Effector memory CD4-positive, alpha-beta T cell (primary cell): ENCODE data around the gene AHDC1.

Experiments
- DNase-seq, 3 donors: peaks; one replicate each; pipeline ENCODE4 v3.0.0-alpha.2; 2020
- H3K27ac ChIP-seq: 2 replicates; pipeline ENCODE4 v1.7.0; 2013; ENCODE audit warnings: mild to moderate bottlenecking, low read length, moderate library complexity; ENCODE audit not compliant: insufficient read depth, poor library complexity, severe bottlenecking
- H3K27me3 ChIP-seq: replicated peaks from 2 replicates; pipeline ENCODE4 v1.7.0; 2013; ENCODE audit warnings: mild to moderate bottlenecking, low read length; ENCODE audit not compliant: insufficient read depth, control insufficient read depth, poor library complexity, severe bottlenecking
- H3K36me3 ChIP-seq: 2 replicates; pipeline ENCODE4 v1.7.0; 2013; ENCODE audit warnings: mild to moderate bottlenecking, low read length, moderate library complexity; ENCODE audit not compliant: control insufficient read depth, insufficient read depth
- H3K4me1 ChIP-seq: 2 replicates; pipeline ENCODE4 v1.7.0; 2013; ENCODE audit warnings: low read length, mild to moderate bottlenecking; ENCODE audit not compliant: control insufficient read depth, insufficient read depth, poor library complexity, severe bottlenecking
- H3K4me3 ChIP-seq: 2 replicates; pipeline ENCODE4 v1.7.0; 2013; ENCODE audit warnings: low read length, low read depth, mild to moderate bottlenecking; ENCODE audit not compliant: insufficient read depth, poor library complexity, severe bottlenecking
- H3K9me3 ChIP-seq: 2 replicates; pipeline ENCODE4 v1.7.0; 2013; ENCODE audit warnings: mild to moderate bottlenecking, low read length, moderate library complexity; ENCODE audit not compliant: control insufficient read depth

AHDC1 gene

GRCh38 chr1:27551170-27551952, 52.6 kb downstream of the AHDC1 start:
- Histone ChIP-seq H3K27ac (no peak overlapping the region), H3K4me3 (no peak overlapping the region), H3K36me3 (peaks cover 30% of the 10 kb centered on the region), H3K27me3 (no peaks in the 10 kb centered on the region), H3K9me3 (no peaks in the 10 kb centered on the region), H3K4me1 (peaks cover 7% of the 10 kb centered on the region)
- no peak for DNase-seq

GRCh38 chr1:27550510-27551169, 53.3 kb downstream of the AHDC1 start:
- no peaks in the 10 kb centered on the region for H3K9me3 ChIP-seq
- no peaks in the 10 kb centered on the region for H3K27me3 ChIP-seq
- H3K36me3 ChIP-seq, result peaks cover 30% of the 10 kb centered on the region
- no peak overlapping the region for H3K27ac ChIP-seq
- no peaks in the 10 kb centered on the region for H3K4me1 ChIP-seq
- H3K4me3 ChIP-seq, result no peak overlapping the region
- DNase-seq, result no peak

- no peaks in the 10 kb centered on the region for H3K4me1 ChIP-seq
- no peak overlapping the region for H3K27ac ChIP-seq
- H3K4me3 ChIP-seq, result no peak overlapping the region
- H3K36me3 ChIP-seq, result peaks cover 30% of the 10 kb centered on the region
- no peaks in the 10 kb centered on the region for H3K27me3 ChIP-seq
- H3K9me3 ChIP-seq, result no peaks in the 10 kb centered on the region
- DNase-seq, result no peak
These were observed 54.0 kb downstream of the AHDC1 start for GRCh38 chr1:27549807-27550408.

GRCh38 chr1:27548858-27549719, 54.9 kb downstream of the AHDC1 start:
- DNase-seq, result no peak
- Histone ChIP-seq H3K27ac (no peak overlapping the region), H3K4me3 (no peak overlapping the region), H3K36me3 (peaks cover 30% of the 10 kb centered on the region), H3K4me1 (no peaks in the 10 kb centered on the region), H3K27me3 (no peaks in the 10 kb centered on the region), H3K9me3 (no peaks in the 10 kb centered on the region)

GRCh38 chr1:27548136-27548853, 55.6 kb downstream of the AHDC1 start:
- H3K36me3 ChIP-seq, result peaks cover 30% of the 10 kb centered on the region
- H3K27me3 ChIP-seq, result no peaks in the 10 kb centered on the region
- no peak for DNase-seq
- H3K4me3 ChIP-seq, result no peak overlapping the region
- no peak overlapping the region for H3K27ac ChIP-seq
- H3K4me1 ChIP-seq, result no peaks in the 10 kb centered on the region
- H3K9me3 ChIP-seq, result no peaks in the 10 kb centered on the region

- Histone ChIP-seq H3K36me3 (peaks cover 30% of the 10 kb centered on the region), H3K9me3 (no peaks in the 10 kb centered on the region), H3K4me3 (no peak overlapping the region), H3K27ac (no peak overlapping the region), H3K27me3 (no peaks in the 10 kb centered on the region), H3K4me1 (no peaks in the 10 kb centered on the region)
- no peak for DNase-seq
These were observed 56.5 kb downstream of the AHDC1 start for GRCh38 chr1:27547220-27548116.

GRCh38 chr1:27545876-27546275, 58.1 kb downstream of the AHDC1 start:
- Histone ChIP-seq H3K4me1 (no peaks in the 10 kb centered on the region), H3K36me3 (peaks cover 24% of the 10 kb centered on the region), H3K27me3 (no peaks in the 10 kb centered on the region), H3K4me3 (no peak overlapping the region), H3K9me3 (no peaks in the 10 kb centered on the region), H3K27ac (no peak overlapping the region)
- DNase-seq, result no peak

- Histone ChIP-seq H3K4me3 (no peak overlapping the region), H3K36me3 (peaks cover 18% of the 10 kb centered on the region), H3K27ac (no peak overlapping the region), H3K27me3 (no peaks in the 10 kb centered on the region), H3K4me1 (no peaks in the 10 kb centered on the region), H3K9me3 (no peaks in the 10 kb centered on the region)
- DNase-seq, result no peak
These were observed 58.7 kb downstream of the AHDC1 start for GRCh38 chr1:27545271-27545670.
